HEK293T (cell line): ENCODE data around the gene TMEM204.

Source experiments
- CTCF ChIA-PET: fragments of 350-600 bp; formaldehyde crosslinking; extraction: SDS; loops from one replicate; lab custom pipeline; 2021; ENCODE audit warnings: antibody characterized with exemption, inconsistent platforms; lab: Yijun Ruan, JAX
- POLR2A ChIA-PET: fragments of 350-600 bp; formaldehyde crosslinking; extraction: SDS; loops from one replicate; lab custom pipeline; 2020; ENCODE audit warnings: antibody characterized with exemption, inconsistent platforms; lab: Yijun Ruan, JAX
- DNase-seq: peaks from one replicate; pipeline ENCODE4 v3.0.0; 2012; ENCODE audit warnings: mixed read lengths; ENCODE audit errors: extremely low spot score
- ARNT ChIP-seq: fragments of 450-650 bp; IDR thresholded peaks from 2 replicates; pipeline ENCODE4 v1.6.1; 2017; ENCODE audit warnings: mild to moderate bottlenecking
- BHLHE40 ChIP-seq: fragments of 450-650 bp; IDR thresholded peaks from 2 replicates; pipeline ENCODE4 v1.6.1; 2016; ENCODE audit warnings: mild to moderate bottlenecking, moderate library complexity, borderline replicate concordance
- CTBP1 ChIP-seq: fragments of 450-650 bp; IDR thresholded peaks from 2 replicates; pipeline ENCODE4 v1.6.1; 2016; ENCODE audit warnings: borderline replicate concordance
- ELF4 ChIP-seq: fragments of 450-650 bp; IDR thresholded peaks from 2 replicates; pipeline ENCODE4 v1.6.1; 2017; ENCODE audit warnings: antibody characterized with exemption
- FOXA1 ChIP-seq: fragments of 450-650 bp; IDR thresholded peaks from 2 replicates; pipeline ENCODE4 v1.6.1; 2016; ENCODE audit warnings: mild to moderate bottlenecking
- FOXK2 ChIP-seq: fragments of 450-650 bp; IDR thresholded peaks from 2 replicates; pipeline ENCODE4 v1.6.1; 2016; ENCODE audit warnings: mild to moderate bottlenecking
- FOXM1 ChIP-seq: fragments of 450-650 bp; IDR thresholded peaks from 2 replicates; pipeline ENCODE4 v1.6.1; 2017; ENCODE audit warnings: mild to moderate bottlenecking, borderline replicate concordance
- HDGF ChIP-seq: fragments of 450-650 bp; IDR thresholded peaks from 2 replicates; pipeline ENCODE4 v1.6.1; 2017; ENCODE audit warnings: antibody characterized with exemption, borderline replicate concordance
- L3MBTL2 ChIP-seq: fragments of 450-650 bp; conservative IDR thresholded peaks from 2 replicates; pipeline ENCODE4 v1.6.1; 2016; ENCODE audit warnings: mild to moderate bottlenecking
- LEF1 ChIP-seq: fragments of 450-650 bp; IDR thresholded peaks from 2 replicates; pipeline ENCODE4 v1.6.1; 2017; ENCODE audit warnings: mild to moderate bottlenecking, borderline replicate concordance
- NFRKB ChIP-seq: fragments of 450-650 bp; IDR thresholded peaks from 2 replicates; pipeline ENCODE4 v1.6.1; 2016; ENCODE audit warnings: mild to moderate bottlenecking, moderate library complexity
- SP1 ChIP-seq: fragments of 450-650 bp; IDR thresholded peaks from 2 replicates; pipeline ENCODE4 v1.6.1; 2017
- SUZ12 ChIP-seq: fragments of 450-650 bp; IDR thresholded peaks from 2 replicates; pipeline ENCODE4 v1.6.1; 2016; ENCODE audit warnings: mild to moderate bottlenecking
- TARDBP ChIP-seq: fragments of 450-650 bp; IDR thresholded peaks from 2 replicates; pipeline ENCODE4 v1.6.1; 2016
- ZNF384 ChIP-seq: fragments of 450-650 bp; IDR thresholded peaks from 2 replicates; pipeline ENCODE4 v1.6.1; 2016
- TF ChIP-seq, protein P1 (sequence below): fragments of 450-650 bp; IDR thresholded peaks from 2 replicates; pipeline ENCODE4 v1.6.1; 2016

The TMEM204 gene

DNA sequence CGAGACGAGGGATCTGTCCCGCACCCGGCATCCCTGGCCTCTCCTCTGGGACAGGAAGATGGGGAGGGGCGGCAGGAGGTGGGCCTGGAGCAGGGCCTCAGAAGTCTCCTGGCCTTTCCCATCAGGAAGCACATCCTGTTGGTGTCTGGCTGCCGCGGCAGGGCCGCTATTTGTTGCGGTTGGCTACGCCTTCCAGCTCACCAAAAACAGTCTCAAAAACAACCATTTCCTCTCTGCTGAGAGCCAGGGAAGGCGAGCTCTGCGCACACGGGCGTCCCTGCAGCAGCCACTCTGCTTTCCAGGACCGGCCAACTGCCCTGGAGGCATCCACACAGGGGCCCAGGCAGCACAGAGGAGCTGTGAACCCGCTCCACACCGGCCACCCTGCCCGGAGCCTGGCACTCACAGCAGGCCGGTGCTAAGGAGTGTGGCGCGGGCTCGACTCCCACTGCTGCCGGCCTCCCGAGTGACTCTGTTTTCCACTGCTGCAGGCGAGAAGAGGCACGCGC, at the start of gene TMEM204:
TSS of gene TMEM204 (plus strand) at position 224 of the 509 bp plus-strand sequence. CDS start 610 bp downstream, outside the sequence.
- CTCF ChIA-PET = no interaction called here
- TF ChIP-seq ZNF384 (no peak), ELF4 (no peak), LEF1 (no peak), FOXK2 (no peak), TARDBP (no peak), SP1 (no peak)
- DNase-seq = no peak
- POLR2A ChIA-PET = no interaction called here

DNA sequence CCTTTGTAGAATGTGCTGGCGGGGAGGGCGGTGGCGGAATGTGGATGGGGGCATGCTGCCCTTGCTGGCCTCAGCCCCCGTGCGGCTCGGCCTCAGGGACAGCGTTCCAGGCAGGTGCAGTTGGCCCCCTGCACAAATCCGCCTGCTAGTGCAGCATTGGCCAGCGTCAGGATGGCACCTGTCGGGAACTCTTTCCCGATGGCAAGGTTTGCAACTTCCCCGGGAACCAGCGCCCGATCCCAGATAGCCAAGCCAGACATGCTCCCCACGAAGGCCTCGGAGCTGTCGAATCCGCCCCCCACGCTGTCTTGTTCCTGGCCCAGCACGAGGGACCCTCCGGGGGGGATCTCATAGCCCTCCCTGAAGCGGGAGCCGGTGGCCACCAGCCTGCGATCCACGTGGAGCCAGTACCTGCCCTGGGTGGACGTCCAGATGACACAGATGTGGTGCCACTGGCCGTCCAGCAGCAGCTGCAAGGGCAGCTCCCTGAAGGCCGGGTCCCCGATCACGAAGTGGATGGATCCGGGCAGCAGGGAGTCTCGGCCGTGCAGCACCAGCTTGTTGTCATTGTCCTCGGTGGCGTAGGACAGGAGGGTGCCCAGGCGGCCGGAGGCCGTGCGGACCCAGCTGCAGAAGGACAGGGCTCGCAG, 47.5 kb upstream of the TMEM204 start:
- ChIA-PET CTCF (no interaction called here), POLR2A (interaction anchor here (1.1 kb wide), 1 partner anchor 8 kb away, joined by 3 read pairs; no protein-coding TSS in a partner anchor)
- TF ChIP-seq, protein P1, sequence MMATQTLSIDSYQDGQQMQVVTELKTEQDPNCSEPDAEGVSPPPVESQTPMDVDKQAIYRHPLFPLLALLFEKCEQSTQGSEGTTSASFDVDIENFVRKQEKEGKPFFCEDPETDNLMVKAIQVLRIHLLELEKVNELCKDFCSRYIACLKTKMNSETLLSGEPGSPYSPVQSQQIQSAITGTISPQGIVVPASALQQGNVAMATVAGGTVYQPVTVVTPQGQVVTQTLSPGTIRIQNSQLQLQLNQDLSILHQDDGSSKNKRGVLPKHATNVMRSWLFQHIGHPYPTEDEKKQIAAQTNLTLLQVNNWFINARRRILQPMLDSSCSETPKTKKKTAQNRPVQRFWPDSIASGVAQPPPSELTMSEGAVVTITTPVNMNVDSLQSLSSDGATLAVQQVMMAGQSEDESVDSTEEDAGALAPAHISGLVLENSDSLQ = no peak
- TF ChIP-seq CTBP1 = no peak
- TF ChIP-seq SP1 = no peak
- TF ChIP-seq FOXK2 = no peak
- TF ChIP-seq FOXM1 = no peak
- TF ChIP-seq BHLHE40 = no peak
- no peak for TF ChIP-seq HDGF
- no peak for TF ChIP-seq NFRKB
- TF ChIP-seq L3MBTL2 = no peak
- TF ChIP-seq ELF4 = no peak
- TF ChIP-seq SUZ12 = no peak
- no peak for TF ChIP-seq ARNT
- TF ChIP-seq LEF1 = no peak
- DNase-seq = no peak

DNA sequence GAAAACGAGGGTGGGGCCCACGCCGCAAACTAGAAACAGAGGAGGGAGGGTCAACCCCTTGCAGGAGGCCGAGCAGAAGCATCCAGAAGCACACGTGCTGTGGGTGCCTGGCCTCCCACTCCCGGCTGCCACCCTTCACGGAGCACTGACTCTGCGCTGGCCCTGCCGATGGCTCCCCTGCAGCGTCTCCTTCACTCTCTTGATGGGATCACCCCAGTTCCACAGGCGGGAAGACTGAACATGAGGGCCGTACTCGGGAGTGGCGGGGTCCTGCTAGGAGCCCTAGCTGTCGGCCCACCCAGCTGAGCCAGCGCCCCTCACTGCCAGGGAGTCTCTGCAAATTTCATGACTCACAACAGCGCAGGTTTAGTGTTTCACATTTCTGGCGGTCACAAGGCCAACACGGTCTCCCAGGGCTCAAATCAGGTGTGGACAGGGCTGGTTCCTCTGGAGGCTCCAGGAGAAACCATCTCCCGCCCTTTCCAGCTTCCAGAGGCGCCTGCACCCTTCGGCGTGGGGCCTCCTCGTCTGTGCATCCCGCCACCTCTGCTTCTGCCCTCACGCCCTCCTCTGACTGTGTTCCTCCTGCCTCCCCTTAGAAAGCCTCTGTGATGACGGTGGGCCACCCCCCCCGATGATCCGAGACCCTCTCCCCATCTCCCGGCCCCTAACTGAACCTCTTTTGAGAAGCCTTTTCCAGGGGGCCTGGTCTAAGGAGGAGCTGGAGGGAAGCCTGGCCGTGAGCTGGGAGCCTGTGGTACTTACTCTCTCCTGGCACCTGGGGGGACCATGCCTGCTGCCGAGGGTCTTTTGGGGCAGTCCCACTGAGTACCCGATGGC, 46.7 kb upstream of the TMEM204 start:
- no peak for TF ChIP-seq HDGF
- TF ChIP-seq NFRKB = no peak
- no peak for TF ChIP-seq TARDBP
- ChIA-PET POLR2A (interaction anchor here (0.9 to 1.1 kb wide), 2 partner anchors 8 to 66 kb away, joined by 3 read pairs; partner anchors contain the start of gene UQCC4), CTCF (no interaction called here)
- no peak for DNase-seq

DNA sequence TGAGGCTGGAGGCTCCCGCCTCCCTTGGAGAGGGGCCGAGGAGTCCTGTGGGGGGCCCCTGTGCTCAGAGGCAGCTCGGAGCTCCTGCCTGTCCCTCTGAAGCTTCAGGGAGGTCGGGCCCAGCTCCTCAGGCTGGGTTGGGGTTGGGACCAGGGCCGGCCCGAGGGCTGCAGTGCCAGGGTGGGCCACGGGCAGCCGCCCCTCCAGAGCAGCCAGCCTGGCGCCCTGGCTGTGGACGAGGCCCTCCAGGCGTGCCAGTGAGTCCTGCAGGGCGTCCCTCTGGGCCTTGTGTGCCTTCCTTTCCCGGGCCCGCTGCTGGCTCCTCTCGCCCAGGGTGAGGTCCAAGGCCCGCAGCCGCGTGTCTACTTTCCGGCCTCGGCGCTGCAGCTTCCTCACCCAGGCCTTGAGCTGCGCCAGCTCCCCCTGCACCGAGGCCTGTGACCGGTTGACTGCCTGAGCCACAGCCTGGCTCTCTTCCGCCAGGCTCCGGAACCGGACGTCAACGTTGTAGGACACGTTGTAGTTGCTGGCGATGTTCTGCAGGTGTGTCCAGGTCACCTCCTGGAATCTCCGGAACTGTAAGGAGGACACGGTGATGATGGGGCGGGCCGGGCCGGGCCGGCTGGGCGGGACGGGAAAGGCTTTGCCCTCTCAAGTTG, 45.9 kb upstream of the TMEM204 start:
- CTCF ChIA-PET = no interaction called here
- no peak for TF ChIP-seq TARDBP
- no peak for TF ChIP-seq CTBP1
- no peak for TF ChIP-seq BHLHE40
- no peak for TF ChIP-seq ARNT
- TF ChIP-seq FOXM1 = no peak
- no peak for TF ChIP-seq LEF1
- no peak for TF ChIP-seq NFRKB
- no peak for TF ChIP-seq FOXK2
- POLR2A ChIA-PET = interaction anchor here (0.9 to 1.1 kb wide), 2 partner anchors 9 to 67 kb away, joined by 3 read pairs; partner anchors contain the start of gene UQCC4
- DNase-seq = no peak

DNA sequence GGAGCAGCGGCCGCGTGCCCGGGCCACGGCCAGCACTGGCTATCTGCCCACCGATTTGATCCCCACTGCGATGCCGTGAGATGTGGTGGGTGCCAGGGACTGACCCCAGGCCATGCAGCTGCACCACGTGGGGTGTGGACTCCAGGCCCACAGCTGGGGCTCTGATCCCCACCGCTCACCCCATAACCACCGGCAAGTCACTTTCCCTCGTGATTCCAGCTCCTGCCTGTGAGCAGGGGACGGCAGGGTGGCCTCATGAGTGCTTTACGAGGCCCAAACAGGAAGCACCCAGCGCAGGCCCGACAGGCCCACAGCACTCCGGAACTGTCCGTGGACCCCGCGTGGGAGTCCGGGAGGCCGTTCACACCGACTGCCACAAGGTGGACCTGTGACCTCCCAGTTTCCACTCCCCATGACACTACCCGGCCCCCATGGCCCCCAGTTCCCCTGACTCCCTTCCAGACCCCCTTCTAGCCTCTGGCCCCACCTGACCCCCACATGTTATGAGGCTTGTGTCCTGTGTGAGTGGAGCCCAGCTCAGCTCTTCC, 45.3 kb upstream of the TMEM204 start:
- DNase-seq = no peak
- TF ChIP-seq NFRKB (no peak), LEF1 (no peak), BHLHE40 (no peak)
- ChIA-PET POLR2A (no interaction called here), CTCF (no interaction called here)

DNA sequence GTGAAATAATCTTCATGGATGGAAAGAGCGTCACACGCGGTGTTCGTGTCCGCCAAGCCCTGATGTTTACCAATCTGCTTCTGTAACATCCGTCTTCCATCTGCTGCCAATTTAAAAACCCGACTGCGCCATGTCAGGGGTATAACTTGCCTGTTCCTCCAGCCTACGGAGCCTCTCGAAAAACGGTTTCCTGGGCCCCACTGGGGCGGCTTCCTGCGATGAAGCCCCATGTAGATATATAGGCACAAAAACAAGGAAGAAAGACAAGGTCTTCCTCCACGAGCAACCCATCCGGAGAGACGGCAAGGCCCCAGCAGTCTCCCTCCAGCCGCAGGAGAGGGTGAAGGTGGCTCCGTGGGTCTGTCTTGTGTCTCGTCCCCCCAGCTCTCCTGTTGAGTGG, 44.8 kb upstream of the TMEM204 start, which contains the start of gene PTX4:
TSS of gene PTX4 (minus strand) at position 326 of the 400 bp plus-strand sequence. CDS start at position 291, 35 bp downstream.
- CTCF ChIA-PET = no interaction called here
- POLR2A ChIA-PET = no interaction called here
- TF ChIP-seq HDGF (no peak), LEF1 (no peak), ZNF384 (no peak), L3MBTL2 (no peak), FOXK2 (no peak), FOXA1 (no peak)
- TF ChIP-seq, protein P1 = no peak
- no peak for DNase-seq
